NCI-H1694 treated with DMSO at 0.1 percent for 48 hours (cell line): Measurements from ENCODE around the gene RNU4-1.
"Not testable (repeated sequence)": the region's sequence is repeated elsewhere in the genome, so short reads cannot be mapped to it uniquely, and the experiment has no call there.

Experiments
- DNase-seq: peaks from one replicate; lab custom pipeline; 2025; lab: John Stamatoyannopoulos, UW

Gene RNU4-1

GRCh38 chr12:120292661-120293531 is at the start of gene RNU4-1:
Gene RNU4-1, minus strand, starts transcription at chr12:120293237.
- DNase-seq = peak; percentile 87

GRCh38 chr12:120342175-120343038 is 49.4 kb upstream of the RNU4-1 start:
- DNase-seq = no peak

- DNase-seq = no peak
Measured at GRCh38 chr12:120339256-120339655, 46.2 kb upstream of the RNU4-1 start.

DNA sequence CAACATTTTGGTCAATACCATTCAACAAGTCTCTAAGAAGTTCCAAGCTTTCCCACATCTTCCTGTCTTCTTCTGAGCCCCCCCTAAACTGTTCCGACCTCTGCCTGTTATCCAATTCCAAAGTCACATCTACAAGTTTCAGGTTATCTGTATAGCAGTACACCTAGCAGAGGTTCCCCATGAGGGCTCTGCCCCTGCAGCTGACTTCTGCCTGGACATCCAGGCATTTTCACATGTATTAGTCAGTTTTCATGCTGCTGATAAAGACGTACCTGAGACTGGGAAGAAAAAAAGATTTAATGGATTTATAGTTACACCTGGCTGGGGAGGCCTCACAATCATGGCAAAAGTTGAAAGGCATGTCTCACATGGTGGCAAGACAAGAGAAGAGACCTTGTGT is 44.7 kb upstream of the RNU4-1 start:
- no peak for DNase-seq

- not testable (repeated sequence) for DNase-seq
Measured at GRCh38 chr12:120336392-120336791, 43.4 kb upstream of the RNU4-1 start.

DNA sequence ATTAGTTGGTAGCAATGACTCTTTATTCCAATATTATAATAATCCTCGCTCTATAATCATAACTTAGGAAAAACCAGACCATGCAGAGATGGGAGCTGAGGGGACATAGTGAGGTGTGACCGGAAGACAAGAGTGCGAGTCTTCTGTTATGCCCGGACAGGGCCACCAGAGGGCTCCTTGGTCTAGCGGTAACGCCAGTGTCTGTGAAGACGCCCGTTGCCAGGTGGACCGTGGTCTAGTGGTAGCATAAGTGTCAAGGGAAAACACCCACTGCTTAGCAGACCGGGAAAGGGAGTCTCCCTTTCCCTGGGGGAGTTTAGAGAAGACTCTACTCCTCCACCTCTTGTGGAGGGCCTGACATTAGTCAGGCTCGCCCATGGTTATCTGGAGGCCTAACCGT is 42.4 kb upstream of the RNU4-1 start:
- not testable (repeated sequence) for DNase-seq

- DNase-seq = no peak
Measured at GRCh38 chr12:120332523-120332922, 39.5 kb upstream of the RNU4-1 start.

DNA sequence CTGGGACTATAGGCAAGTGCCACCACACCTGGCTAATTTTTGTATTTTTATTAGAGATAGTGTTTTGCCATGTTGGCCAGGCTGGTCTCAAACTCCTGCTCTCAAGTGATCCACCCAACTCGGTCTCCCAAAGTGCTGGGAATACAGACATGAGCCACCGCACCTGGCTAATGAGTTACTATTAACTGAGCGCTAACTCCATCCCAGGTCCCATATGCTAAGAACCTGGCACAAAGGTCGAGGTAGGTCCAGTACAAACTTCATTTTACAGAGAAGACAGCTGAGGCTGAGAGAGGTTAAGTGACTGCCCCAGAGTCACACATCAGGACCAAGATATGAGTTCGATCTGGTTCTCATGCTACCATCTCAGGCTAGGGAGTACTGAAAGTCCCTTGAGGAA is 39.0 kb upstream of the RNU4-1 start:
- DNase-seq = no peak

GRCh38 chr12:120331390-120331789 is 38.4 kb upstream of the RNU4-1 start:
- no peak for DNase-seq

DNA sequence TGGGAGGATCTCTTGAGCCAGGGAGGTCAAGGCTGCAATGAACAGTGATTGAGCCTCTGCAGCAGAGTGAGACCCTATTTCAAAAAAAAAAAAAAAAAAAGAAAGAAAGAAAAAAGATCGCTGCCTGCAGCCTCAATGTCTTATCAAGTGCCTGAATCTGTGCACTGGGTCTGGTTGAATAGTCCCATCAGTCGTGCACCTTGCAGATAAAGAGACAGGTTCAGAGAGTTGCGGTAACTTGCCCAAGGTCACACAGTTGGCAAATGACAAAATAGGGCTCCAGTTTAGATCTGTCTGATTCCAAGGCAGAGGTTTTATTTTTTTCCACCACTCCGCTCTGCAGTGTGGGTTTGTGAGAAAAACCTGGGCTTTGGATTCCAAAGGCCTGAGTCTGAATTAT is 35.2 kb upstream of the RNU4-1 start:
- DNase-seq = no peak

DNA sequence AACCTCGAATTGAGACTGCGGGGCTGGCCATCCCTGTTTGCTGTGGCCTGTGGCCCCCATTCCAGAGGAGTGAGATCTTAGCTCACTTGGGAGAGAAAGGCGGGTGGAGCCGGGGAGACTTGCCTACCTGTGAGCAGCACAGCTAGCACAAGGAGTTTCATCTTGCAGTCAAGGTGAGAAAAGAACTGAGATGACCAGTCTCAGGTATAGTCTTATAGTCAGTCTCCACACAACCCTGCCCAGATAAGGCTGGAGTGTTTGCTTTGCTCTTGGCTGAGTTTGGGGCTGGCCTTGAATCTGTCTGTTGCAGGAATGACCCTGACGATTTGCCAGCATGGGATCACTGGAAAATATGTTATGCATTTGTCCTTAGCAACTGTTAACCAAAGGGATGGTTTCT is 34.6 kb upstream of the RNU4-1 start, which contains the start of gene PLA2G1B:
Gene PLA2G1B, minus strand, starts transcription at position 187 of the 400 bp plus-strand sequence. Its CDS starts 26 bp downstream, at position 161.
- DNase-seq = no peak

DNA sequence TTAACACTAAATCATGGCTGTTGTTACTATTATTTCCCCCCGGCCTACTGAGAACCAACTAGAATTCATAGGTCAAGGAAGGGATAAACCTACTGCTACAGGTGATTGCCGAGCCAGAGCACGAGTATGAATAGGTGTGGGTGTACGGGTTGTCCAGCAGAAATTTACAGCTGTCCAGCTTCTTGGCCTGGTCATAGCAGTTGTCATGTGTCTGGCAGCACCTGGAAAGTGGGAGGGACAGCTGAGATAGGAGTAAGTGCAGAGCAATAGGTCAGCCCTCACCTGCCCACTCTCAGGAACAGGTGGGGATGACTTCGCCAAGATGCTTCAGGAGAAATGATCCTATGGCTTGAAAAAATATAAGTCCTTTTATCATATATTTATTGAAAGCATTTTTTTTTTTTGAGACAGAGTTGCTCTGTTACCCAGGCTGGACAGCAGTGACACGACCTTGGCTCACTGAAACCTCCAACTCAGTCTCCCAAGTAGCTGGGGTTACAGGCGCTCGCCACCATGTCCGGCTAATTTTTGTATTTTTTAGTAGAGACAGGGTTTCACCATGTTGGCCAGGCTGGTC is 31.9 kb upstream of the RNU4-1 start:
- no peak for DNase-seq

GRCh38 chr12:120323772-120324171 is 30.7 kb upstream of the RNU4-1 start:
- DNase-seq = no peak

- DNase-seq = no peak
Measured at GRCh38 chr12:120321382-120322202, 28.6 kb upstream of the RNU4-1 start.

DNA sequence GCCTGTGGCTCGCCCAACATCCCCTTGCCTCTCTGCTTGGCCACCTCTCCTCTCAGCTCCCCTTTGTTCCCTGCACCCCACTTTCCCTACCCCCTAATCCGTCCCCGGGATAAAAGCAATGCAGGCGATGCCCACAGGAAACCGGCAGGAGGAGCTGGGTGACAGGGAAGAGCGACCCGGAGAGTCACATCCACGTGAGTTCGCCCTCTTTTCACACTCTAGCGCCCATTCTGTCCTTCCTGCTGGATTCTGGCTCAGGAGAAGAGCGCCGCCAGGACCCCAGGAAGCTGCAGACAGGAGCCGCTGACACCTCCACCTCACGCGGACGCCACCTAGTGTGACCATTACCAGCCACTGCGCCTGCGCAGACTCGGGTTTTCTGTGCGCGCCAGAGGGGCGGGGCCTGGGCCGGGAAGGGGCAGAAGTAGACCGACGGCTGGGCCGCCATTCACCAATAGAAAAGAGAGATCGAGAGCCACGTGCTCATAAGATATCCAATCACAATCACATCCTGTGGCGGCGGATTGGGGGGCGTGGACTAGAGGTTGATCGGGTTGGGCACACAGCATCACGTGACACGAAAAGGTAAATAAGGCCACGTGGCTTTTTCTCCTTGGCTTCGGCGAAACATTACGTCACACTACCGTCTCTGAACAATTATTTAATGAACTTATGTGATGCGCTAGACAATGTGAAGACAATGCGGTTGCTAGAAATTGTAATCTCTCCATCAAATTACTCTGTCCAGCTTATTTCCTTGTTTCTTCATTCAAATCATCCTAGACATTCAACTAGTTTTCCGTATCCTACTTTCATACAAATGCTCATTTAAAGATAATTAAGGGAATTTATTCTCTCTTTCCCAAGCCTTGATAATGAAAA is 24.4 kb upstream of the RNU4-1 start:
- peak; percentile 98 for DNase-seq

DNA sequence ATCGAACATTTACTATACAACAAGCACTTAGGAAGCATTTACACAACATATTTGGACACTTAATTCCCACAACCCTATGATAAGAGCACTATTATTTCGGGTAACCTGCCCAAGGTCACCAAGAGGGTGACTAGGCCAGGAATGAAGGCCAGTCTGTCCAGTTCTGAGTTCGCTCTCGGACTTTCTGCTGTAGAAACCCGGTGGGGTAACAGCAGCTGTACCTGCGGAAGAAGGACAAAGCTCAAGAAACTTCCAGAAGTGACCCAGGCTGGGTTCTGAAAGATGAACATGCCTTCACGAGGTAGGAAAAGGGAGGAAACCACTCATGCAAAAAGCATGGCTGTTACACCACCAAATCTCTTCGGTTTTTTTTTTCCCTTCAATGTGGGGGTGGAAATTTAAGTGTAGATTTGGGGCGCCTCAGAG is 23.8 kb upstream of the RNU4-1 start:
- no peak for DNase-seq

- no peak for DNase-seq
Measured at GRCh38 chr12:120314220-120314619, 21.2 kb upstream of the RNU4-1 start.

- DNase-seq = peak; percentile 89
Measured at GRCh38 chr12:120301962-120302815, 9.2 kb upstream of the RNU4-1 start, which contains the start of gene SIRT4. Gene SIRT4, plus strand, starts transcription at chr12:120302321. Its CDS starts 1,241 bp downstream, at chr12:120303562.

GRCh38 chr12:120292411-120292660 is 701 bp downstream of the RNU4-1 start:
- peak; percentile 48 for DNase-seq
